Fibroblast of skin of left quadriceps (primary cell): Measurements from ENCODE around the gene POLE3.
"Not testable (repeated sequence)": the region's sequence is repeated elsewhere in the genome, so short reads cannot be mapped to it uniquely, and the experiment has no call there.

Experiments
- DNase-seq, 2 experiments: peaks; one replicate each; pipeline ENCODE4 v3.0.0-alpha.2; 2013; ENCODE audit warnings: low read depth in 2 of 2

The POLE3 gene

DNA sequence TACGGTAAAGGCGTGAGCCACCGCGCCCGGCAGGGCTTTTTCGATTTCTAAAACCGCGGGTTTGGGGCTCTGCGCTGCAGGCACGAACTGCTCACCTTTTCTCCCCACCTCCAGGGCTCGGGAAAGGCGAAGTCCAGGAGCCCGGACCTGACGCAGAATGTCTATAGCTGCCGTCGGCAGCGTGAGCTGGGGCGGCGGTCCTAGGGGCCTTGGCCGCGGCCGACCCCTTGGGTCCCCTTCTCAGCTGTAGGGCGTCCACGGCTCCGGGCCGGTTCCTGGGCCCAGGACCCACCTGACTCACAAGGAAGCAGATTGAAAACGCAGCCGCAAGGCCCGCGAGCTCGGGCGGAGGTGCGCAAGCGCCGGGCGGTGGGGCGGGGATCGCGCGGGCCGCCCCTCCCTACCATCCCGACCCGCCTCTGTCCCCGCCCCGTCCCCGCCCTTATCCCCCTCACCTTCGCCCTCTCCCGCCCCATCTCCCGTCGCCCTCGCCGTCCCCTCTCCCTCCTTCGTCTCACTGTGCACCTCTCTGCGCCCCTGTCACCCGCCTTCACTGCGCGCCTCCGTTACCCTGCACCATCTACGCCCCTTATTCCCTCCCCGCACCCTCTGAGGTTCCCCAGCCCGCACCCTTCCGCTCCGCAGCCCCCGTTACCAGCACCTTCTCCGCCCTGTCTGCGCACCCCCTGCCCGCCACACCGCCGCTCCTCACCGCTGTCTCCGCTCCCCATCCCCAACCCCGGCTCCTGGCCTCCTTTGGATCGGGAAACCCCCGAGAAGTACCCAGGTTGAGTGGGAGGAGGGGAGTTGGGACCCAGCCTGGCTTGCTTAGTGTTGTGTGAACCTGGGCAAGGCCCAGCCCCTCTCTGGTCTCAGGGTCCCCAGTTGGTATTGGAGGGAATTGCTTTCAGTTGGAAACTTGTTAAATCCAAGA is 33.6 kb downstream of the POLE3 start, which contains the start of gene HDHD3:
TSS of gene HDHD3 (minus strand) at position 353 of the 934 bp plus-strand sequence. CDS start 2,632 bp downstream, outside the sequence.
- peak; percentile 31 to 38 for DNase-seq

GRCh38 chr9:113375057-113376023 is 35.1 kb downstream of the POLE3 start:
- DNase-seq = no peak

DNA sequence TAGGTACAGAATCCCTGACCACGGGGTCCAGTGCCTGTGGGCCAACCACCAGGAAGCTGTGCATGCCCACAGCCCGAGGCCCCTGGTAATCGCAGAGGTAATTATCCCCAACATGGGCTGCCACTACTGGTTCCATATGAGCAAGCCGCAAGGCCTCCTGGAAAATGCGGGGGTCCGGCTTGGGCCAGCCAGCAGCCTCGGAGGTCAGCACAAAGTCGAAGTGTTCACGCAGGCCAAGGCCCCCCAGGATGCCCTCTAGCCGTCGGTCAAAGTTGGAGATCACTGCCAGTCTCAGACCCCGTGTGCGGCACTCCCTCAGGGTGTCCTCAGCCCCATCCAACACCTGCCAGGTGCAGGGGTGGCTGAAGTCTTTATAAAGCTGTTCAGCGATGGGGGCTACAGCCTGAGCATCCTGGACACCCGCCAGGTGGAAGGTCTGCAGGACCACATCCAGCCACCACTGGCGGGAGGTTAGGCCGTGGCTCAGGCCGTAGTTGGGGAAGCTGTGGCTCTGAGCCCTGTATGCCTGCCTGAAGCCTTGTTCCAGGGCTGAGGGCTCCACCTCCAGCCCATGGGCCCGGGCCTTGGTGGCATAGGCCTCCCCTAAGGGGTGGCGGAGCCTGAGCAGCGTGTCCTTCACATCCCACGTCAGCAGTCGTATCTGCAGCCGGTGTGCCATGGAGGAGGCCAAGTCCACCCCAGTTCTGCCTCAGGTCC is 36.6 kb downstream of the POLE3 start:
- no peak for DNase-seq

- DNase-seq = no peak
Observed at GRCh38 chr9:113373256-113373655, 37.2 kb downstream of the POLE3 start.

GRCh38 chr9:113372059-113372458 is 38.4 kb downstream of the POLE3 start:
- no peak for DNase-seq

GRCh38 chr9:113370806-113371325 is 39.6 kb downstream of the POLE3 start:
- no peak for DNase-seq

DNA sequence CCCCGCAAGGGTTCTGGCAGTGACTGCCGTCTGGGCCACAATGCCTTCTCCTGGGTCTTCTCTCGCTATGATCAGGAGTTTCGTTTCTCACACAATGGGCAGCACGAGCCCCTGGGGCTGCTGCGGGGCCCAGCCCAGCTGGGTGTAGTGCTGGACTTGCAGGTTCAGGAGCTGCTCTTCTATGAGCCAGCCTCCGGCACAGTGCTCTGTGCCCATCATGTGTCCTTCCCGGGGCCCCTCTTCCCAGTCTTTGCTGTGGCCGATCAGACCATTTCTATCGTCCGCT is 40.7 kb downstream of the POLE3 start:
- DNase-seq = no peak

DNA sequence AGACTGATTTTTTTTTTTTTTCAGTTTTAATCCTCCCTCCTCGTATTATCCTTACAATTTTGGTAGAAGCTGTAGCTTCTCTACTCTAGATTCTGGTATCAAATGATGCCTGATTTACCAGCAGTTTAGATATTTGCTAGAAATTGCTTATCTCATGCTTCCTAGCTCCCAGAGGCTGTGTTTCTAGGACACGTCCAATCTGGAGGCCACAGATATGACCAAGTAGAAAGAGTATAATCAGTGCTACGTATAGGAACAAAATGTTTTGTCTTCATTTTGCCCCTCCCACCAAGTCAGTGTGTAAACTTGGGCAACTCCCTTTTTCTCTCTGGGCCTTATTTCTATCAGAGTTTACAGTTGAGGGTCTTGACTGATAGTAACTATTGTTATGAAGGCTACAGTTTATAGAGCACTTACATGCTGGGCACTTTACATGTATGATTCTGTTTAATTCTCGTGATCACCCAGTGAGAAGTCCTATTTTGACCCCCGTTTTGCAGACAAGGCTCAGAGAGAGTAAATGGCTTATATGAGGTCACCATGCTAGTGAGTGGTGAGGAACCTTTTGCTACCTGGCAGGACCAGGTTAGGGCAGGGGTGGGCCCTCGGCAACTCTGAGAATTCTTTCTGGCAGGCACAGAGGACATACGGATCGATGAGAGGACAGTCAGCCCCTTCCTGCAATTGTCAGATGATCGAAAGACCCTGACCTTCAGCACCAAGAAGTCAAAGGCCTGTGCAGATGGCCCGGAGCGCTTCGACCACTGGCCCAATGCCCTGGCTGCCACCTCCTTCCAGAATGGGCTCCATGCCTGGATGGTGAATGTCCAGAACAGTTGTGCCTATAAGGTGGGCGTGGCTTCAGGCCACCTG is 41.3 kb downstream of the POLE3 start:
- DNase-seq = no peak

DNA sequence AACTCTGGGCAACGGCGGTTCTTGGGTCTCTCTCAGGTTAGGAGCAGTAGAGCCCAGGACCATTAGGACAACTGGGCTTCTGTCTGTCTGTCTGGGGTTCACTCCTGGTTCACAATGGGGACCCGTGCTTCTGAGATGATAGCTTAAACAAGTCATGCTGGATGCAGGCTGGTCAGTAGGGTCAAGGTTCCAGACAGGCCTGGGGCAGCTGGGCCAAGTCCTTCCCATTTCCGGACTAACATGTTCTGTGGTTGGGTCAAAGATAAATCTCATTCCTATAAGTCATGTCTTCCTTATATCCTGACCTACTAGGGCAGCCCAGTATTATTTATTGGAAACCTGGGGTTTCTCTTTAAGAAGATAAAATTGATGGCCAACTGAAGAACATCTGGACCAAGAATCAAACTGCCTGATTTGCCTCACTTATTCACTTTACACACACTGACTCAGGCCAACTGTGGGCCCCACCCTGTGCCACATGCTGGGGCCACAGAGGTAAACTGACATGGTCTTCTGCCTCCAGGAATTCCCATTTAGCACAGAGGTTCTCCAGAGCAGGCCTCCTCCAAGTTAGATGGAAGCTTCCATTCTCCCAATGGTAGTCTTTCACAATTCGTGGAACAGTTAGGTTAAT is 42.0 kb downstream of the POLE3 start:
- no peak for DNase-seq

DNA sequence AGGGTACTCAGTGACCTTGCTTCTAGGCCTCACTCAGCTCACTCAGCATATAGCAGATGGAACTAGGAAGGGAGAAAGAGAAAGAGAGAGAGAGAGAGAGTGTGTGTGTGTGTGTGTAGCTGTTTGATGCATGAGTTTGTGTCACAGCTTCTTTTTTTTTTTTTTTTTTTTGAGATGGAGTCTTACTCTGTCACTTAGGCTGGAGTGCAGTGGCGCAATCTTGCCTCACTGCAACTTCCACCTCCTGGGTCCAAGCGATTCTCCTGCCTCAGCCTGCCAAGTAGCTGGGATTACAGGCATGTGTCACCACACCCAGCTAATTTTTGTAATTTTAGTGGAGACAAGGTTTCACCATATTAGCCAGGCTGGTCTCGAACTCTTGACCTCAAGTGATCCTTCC is 44.8 kb downstream of the POLE3 start:
- not testable (repeated sequence) for DNase-seq

DNA sequence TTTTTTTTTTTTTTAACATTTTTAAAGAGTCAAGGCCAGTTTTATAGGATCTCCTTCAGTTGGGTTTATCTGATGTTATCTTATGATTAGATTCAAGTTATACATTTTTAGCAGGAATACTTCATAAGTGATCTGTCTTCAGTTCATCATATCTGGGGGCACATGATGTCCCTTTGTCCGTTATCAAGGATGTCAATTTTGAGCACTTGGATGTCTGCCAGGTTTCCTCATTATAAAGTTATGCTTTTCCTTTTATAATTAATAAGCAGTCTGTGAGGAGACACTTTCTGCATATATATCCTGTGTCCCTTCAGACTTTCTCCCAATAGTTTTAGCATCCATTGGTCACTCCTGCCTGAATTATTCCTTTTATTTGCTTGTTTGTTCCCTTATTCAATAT is 45.5 kb downstream of the POLE3 start:
- DNase-seq = no peak

- no peak for DNase-seq
Observed at GRCh38 chr9:113363336-113363735, 47.1 kb downstream of the POLE3 start.

GRCh38 chr9:113361304-113362018 is 49.0 kb downstream of the POLE3 start:
- no peak for DNase-seq

DNA sequence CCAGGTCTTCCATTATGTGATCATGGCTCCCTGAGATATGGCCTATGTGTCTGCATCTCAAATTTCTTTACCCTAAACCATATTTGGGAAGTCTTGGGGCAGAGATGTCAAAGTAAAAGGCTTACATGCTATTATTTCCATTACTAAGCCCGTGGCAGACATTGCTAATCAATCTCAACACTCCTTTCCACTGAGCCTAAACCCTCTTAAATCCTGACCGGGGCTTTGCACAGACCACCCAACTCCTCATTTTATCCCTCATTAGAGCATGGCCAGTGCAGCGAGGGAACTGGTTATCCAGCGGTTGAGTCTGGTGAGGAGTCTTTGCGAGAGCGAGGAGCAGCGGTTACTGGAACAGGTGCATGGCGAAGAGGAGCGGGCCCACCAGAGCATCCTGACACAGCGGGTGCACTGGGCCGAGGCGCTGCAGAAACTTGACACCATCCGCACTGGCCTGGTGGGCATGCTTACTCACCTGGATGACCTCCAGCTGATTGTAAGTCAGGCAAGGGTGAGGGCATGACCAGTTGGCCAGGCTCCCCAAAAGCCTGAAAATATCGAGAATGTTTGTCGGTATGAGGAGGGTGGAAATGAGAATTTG is 50.1 kb downstream of the POLE3 start:
- no peak for DNase-seq

DNA sequence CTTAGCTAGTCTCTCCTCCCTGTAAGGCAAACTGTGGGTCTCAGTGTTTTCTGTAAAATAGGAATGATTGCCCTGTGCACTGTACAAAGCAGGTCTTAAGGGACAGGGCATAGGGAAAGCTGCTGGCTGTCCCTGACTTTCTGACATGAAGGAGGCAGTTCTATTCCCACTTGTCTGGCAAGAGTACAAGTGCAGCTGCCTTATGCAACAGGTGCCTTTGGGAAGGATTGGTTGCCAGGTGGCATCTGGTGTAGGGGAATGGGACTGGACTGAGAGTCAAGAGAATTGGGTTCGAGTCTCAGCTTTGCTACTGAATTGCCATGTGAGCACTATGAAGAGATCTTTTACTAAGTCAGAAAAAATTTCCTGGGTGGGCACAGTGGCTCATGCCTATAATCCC is 51.1 kb downstream of the POLE3 start:
- DNase-seq = no peak
